ENCODE data around the gene HCAR2.
"Not testable (repeated sequence)": the region's sequence is repeated elsewhere in the genome, so short reads cannot be mapped to it uniquely, and the experiment has no call there.

HCAR2 gene

GRCh38 chr12:122661938-122662337, 41.2 kb downstream of the HCAR2 start:
- TF ChIP-seq CTCF (IDR thresholded peaks at IDR 0.05; ENCODE audit: low read depth, low read length, missing control alignments), result no peak

GRCh38 chr12:122661246-122661645, 41.9 kb downstream of the HCAR2 start:
- no peak for DNase-seq (ENCODE audit: low read depth)
- H3K4me3 ChIP-seq (ENCODE audit: low read depth, low read length), result no peak overlapping the region
- TF ChIP-seq CTCF (IDR thresholded peaks at IDR 0.05; ENCODE audit: low read depth, low read length, missing control alignments), result no peak

More at GRCh38 chr12:122661938-122662337, 41.2 kb downstream of the HCAR2 start:
- no peak for DNase-seq (ENCODE audit: low read depth)
- H3K4me3 ChIP-seq (ENCODE audit: low read depth, low read length), result no peak overlapping the region

- DNase-seq (ENCODE audit: low read depth), result no peak
- no peak for TF ChIP-seq CTCF (IDR thresholded peaks at IDR 0.05; ENCODE audit: low read depth, low read length, missing control alignments)
- H3K4me3 ChIP-seq (ENCODE audit: low read depth, low read length), result no peak overlapping the region
Observed at GRCh38 chr12:122659579-122659978, 43.6 kb downstream of the HCAR2 start.

DNA sequence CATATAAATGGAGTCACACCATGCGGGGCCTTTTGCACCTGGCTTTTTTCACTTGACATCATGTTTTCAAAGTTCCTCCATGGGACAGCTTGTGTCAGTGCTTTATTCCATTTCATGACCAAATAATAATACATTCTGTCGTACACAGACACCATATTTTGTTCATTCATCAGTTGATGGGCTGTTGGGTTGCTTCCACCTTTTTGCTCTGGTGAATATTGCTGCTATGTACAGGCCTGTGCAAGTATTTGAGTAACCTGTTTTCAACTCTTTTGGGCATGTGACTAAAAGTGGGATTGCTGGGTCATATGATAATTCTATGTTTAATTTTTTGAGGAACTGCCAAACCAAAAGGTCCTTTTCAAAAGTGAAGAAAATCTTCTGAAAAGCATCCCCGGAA, 46.9 kb downstream of the HCAR2 start:
- TF ChIP-seq CTCF (IDR thresholded peaks at IDR 0.05; ENCODE audit: low read depth, low read length, missing control alignments), result no peak
- no peak for DNase-seq (ENCODE audit: low read depth)
- no peak overlapping the region for H3K4me3 ChIP-seq (ENCODE audit: low read depth, low read length)

GRCh38 chr12:122653291-122653690, 49.9 kb downstream of the HCAR2 start:
- not testable (repeated sequence) for DNase-seq (ENCODE audit: low read depth); H3K4me3 ChIP-seq (ENCODE audit: low read depth, low read length)

GRCh38 chr12:122651520-122652224, 51.5 kb downstream of the HCAR2 start:
- no peak for DNase-seq (ENCODE audit: low read depth)
- H3K4me3 ChIP-seq (ENCODE audit: low read depth, low read length), result no peak overlapping the region
- no peak for TF ChIP-seq CTCF (IDR thresholded peaks at IDR 0.05; ENCODE audit: low read depth, low read length, missing control alignments)

Measured in GM12864 (cell line).